Suppressor macrophage treated with lipopolysaccharide for 4 hours (primary cell): ENCODE measurements around the gene RPL27A.

Experiments used
- DNase-seq: peaks from one replicate; pipeline ENCODE4 v3.0.0-alpha.2; 2020

RPL27A gene

GRCh38 chr11:8676458-8676857, 6.1 kb upstream of the RPL27A start:
- no peak for DNase-seq

DNA sequence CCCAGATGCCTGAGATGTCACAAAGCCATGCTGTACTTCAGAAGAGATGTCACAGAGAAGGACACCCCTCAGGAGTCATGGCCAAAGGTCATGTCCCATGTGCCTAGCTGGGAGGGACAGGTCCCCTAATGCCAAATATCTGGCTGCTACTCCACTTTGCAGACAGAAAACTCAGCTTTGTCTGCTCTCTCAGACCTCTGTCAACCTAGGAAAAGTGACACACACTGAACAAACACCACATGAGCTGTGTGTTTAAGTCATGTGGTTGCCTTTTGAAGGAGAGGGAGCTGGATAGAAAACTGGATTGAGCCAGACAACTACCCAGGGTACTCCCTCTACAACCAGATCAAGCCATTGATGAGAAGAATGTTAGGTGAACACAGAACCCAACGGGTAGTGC, 3.6 kb upstream of the RPL27A start:
- no peak for DNase-seq

GRCh38 chr11:8681837-8682302, 722 bp upstream of the RPL27A start:
- DNase-seq: peak; percentile 49

DNA sequence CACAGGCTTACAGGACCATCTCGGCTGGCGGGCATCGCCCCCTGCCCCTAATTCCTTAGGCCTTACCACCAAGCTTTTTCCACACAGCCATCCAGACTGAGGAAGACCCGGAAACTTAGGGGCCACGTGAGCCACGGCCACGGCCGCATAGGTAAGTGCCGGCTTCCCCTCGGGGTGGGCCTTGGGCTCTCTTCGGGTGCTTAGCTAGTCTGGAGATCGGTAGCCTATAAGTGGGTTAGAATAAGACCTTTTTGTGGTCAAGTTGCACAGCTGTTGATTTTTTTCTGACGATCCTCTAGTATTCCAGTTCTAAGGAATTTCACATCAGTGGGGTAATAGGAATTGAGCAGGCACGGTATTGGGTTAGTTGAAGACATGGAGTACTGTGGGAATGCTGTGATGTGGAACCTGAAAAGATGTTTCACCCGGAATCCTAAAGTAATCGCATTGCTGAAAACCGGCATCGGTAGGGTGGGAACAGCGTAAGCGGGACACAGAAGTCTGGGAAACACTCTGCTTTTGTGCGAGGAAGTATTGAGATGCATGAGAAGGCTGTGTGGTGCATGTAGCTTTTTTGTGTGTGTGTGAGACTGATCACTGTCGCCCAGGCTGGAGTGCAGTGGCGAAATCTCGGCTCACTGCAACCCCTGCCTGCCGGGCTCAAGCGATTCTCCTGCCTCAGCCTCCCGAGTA, 669 bp downstream of the RPL27A start:
- DNase-seq: peak; percentile 17

GRCh38 chr11:8684600-8685290, 2.2 kb downstream of the RPL27A start:
- no peak for DNase-seq

DNA sequence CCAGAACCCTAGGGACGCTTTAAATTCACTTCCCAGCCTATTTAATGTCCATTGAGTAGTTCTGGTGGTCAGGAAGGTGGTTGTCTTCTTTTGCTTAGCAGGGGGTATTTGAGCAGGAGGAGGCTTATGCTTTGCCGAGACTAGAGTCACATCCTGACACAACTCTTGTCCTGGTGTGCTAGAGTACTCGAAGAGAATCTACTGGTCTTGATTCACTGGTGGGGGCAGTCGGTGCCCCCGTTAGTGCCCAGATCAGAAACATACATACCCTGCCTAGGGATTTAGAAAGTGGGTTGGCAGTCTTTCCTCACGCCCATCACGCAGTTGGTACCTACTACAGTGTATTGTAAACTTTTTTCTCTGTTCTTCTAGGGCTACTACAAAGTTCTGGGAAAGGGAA, 2.7 kb downstream of the RPL27A start:
- no peak for DNase-seq

- DNase-seq: no peak
These were observed 3.2 kb downstream of the RPL27A start for GRCh38 chr11:8685820-8686219.

DNA sequence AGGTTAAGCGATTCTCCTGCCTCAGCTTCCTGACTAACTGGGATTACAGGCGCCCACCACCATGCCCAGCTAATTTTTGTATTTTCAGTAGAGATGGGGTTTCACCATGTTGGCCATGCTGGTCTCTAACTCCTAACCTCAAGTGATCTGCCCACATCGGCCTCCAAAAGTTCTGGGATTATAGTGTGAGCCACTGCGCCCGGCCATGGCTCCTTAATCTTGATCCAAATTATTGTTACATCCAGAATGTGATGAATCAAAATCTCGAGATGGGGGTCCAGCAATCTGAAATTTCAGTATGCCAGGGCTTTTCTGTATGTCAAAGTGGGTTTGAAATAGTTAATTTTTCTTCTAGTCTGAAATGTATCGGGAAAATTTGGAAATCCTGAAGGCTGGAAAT, 3.7 kb downstream of the RPL27A start:
- DNase-seq: no peak

GRCh38 chr11:8688414-8689362, 6.1 kb downstream of the RPL27A start:
- DNase-seq: peak; percentile 97

DNA sequence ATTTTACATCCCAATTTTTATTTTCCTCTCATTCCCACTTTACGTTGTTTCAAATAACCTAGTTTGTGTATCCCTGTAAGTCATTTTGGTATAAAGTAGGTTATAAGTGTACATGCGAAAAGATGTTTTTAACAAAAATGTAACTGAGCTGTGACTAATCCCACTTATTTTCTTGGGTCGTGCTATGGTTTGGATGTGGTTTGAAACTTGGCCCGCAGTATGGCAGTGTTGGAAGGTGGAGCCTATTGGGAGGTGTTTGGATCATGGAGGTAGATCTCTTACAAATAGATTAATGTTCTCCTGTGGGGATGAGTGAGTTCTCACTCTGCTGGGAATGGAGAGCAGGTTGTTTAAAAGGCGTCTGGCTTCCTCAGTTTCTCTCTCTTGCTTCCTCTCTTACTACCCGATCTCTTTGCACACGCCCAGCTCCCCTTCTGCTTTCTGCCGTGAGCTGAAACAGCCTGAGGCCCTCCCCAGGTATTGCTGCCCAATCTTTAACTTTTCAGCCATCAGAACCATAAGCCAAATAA, 7.2 kb downstream of the RPL27A start:
- DNase-seq: no peak

DNA sequence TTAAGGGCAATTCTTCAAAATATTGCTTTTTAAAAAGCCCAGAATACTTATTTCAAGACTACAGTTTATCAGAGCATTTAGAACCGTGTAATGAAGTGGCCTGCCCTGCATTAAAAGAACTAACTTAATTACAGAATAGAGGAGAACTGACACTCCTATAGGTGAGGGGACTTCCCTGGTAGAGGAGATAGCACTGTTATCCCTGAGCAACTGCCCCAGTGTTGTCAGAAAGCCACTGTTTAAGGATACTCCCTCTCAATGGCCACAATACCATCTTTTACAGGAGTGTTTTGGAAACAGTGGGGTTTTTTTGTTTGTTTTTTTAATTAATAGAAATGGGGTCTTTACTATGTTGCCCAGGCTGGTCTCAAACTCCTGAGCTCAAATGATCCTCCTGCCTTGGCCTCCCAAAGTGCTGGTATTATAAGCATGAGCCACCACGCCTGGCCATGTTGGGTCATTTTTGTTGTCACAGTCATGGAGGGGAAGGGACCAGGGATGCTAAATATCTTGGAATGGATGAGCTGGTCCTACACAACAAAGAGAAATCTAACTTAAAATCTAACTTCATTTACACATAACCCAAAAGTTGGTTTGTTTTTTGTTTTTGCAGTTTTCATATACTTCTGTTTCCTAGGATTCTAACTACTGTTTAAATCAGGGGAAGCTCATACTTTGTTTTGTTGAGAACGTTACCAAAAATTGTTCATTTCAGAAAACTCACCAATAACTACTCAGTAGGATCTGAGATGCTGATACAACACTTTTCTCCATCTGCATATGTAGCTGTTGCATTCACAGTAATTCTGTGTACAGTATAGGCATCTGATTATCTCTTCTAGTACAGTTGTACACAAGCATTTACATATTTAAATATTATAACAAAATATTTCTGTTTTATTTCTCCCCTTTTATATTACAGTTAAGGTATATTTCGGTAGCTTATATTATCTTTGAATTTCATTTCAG, 8.1 kb downstream of the RPL27A start:
- no peak for DNase-seq

DNA sequence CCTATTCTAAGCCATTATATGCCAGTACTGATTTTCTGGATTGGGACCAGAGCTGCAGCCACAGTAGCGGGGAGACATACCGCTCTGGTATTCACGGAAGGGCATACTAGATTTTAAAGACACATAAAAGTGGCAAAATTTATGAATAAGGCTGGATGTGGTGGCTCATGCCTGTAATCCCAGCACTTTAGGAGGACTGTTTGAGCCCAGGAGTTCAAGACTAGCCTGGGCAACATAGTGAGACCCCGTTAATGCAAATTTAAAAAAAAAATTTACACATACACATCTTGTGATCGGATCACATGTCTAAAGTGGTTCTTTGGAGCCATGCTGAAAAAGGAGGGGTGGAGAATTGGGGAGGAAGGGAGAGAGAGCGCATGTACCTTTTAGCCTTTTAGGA, 9.0 kb downstream of the RPL27A start:
- no peak for DNase-seq

- no peak for DNase-seq
These were observed 9.8 kb downstream of the RPL27A start for GRCh38 chr11:8692417-8692816.

DNA sequence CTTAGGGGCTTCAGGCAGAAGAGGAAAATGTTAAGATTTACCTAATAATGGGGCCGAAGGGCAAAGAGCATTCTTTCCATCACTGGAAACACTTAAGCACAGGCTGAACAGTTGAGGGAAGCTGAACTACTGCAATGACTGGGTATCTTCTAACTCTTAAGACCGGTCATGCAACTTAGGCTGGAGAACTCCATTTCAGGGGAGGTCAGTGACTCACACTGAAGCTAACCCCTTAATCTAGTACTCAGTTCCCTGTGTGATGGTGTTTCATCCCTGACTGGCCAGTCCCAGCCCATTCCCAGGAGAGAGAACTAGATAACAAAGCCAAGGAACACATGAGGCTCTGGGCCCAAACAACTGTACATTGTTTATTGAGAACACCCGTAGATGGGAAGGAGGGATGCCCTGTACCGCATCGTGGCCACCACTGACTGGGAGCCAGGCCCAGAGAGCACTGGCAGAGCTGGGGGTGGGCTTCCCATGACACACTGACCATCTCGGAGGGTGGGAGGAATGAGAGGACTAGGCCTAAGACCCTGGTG, 10.5 kb downstream of the RPL27A start:
- no peak for DNase-seq

GRCh38 chr11:8693555-8693954, 11.0 kb downstream of the RPL27A start:
- no peak for DNase-seq

DNA sequence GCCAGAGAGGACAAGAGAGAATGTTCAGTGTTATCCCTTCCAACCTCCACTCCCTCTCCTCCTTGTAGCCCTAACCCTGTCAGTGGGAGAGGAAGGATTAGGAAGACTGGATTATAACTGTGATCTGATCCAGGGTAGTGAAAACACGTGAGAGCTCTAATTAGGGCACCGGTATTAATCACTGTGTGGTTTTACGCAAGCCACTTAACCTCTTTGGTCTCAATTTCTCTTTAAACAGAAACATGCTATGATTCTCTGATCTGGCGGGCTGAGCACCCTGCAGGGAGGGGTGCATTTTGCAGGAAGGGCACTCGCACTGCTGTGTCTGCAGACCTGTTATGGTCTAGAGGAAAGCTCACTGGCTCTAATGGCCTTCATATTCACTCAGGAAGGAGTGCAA, 11.5 kb downstream of the RPL27A start:
- no peak for DNase-seq

DNA sequence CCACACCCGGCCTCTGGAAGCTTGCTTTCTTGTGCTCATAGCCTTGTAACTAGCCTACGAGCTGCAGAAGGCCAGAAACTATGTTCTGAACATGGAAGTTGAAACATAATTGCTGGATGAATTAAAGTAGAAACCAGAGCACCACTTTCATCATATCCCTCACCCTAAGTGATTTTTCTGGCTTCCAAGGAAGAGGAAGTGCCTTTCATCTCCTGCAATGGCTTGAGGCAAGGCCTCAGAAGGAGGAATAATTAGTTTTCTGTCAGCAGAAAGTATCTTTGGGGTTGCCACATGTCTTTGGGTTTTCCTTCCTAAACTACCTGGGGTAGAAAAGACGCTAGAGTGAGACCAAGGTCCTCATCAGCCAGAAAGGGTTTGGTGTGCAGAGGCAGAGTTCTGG, 14.5 kb downstream of the RPL27A start:
- DNase-seq: peak; percentile 23

GRCh38 chr11:8698379-8698851, 15.8 kb downstream of the RPL27A start:
- no peak for DNase-seq

GRCh38 chr11:8698917-8699441, 16.4 kb downstream of the RPL27A start:
- DNase-seq: no peak

DNA sequence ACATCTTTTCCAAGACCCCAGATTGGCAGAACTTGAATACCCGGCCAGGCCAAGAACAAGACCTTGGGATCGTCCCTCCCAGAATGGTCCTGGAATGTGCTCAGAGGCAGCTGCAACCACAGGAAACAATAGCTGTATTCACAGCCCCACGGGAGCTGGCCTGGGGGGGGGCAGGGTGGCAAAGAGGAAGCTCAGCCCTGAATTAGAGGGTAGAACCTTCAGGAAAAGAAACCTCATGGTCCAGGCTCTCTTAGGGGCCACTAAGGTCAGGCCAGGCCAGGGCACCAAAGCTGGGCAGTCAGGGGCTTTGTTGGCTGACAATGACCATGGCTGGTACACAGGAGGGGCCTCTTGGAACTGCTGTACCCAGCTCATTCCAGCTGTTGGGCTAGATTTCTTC, 17.3 kb downstream of the RPL27A start:
- peak; percentile 34 for DNase-seq

DNA sequence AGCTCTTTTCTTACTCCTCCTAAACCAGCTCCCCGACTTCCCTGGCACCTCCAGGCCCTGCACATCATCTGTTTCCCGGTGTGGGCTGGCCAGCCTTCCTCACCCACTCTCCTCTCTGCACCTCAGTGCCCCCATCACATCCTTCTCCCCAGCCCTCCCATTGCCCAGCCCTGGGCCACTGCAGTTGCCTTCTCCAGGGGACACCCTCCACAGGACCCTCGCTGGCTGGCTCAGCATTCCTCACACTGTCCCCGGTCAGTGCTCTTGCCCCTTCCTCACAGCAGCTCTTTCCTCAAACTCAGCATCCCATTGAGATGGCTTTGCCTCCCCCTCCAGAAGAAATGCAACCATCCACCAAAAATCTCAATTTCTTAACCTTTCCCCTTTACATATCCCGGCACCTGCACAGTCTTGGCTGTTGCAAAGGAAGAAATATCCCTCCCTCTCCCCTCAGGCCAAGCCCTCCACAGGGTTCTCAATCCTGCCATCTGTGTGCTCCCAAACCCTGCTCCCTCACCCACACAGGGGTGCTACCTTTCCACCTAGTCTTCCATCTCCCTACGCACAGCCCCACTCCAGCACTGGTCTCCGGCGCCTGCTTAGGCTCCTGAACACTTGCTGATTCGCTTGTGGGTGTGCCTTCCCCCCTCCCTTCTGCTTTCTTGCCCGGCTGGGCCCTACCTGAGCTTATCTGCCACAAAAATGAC, 19.5 kb downstream of the RPL27A start:
- DNase-seq: no peak
